Activated CD8-positive, alpha-beta memory T cell treated with anti-CD3 and anti-CD28 coated beads for 24 hours (primary cell): ENCODE measurements around the gene SLC22A15.
A peak's percentile ranks its signal among the peaks of the same experiment; 100 is the strongest.
"Not testable (repeated sequence)": the region's sequence is repeated elsewhere in the genome, so short reads cannot be mapped to it uniquely, and the experiment has no call there.

Experiments
- DNase-seq: peaks from one replicate; pipeline ENCODE4 v3.0.0-alpha.2; 2020

Gene SLC22A15

GRCh38 chr1:115976062-115976920, at the start of gene SLC22A15:
SLC22A15 (plus strand) TSS chr1:115976513; CDS start chr1:115976628, 115 bp downstream.
- DNase-seq, result peak; percentile 75

DNA sequence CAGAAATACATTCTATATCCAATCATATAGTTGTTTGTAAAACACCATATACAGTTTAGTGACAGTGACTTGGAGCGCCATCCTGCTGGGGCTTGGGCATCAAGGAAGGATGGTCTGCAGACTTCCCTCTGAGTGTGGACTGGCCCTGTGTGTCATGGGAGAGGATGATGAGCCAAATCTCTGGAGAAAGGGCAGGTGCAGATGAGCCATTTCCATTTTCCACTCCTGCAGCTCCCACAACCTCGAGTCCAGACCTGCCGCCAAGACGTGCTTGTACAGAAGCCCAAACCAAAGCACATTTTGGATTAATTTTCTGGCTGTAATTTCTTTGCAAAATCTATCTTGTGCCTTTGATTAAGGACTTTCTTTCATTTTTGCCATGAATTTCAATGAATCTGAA, 48.3 kb upstream of the SLC22A15 start:
- DNase-seq, result no peak

- DNase-seq, result no peak
Observed at GRCh38 chr1:115929881-115930280, 46.4 kb upstream of the SLC22A15 start.

DNA sequence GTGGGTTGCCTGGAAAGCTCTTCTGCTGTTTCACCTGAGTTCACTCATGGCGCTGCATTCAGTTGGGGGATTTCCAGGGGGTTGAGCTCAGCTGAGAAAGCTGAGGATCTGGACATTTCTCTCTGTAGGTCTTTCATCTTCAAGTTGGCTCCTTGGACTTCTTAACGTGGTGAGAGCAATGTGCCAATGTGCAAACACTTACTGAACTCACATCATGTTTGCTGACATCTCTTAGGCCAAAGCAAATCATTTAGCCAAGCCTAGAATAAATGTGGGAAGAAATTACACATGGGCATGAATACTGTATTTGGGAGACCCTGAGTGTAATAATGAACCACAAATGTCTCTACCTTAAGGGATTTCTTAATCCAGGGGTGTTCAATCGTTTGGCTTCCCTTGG, 42.7 kb upstream of the SLC22A15 start:
- DNase-seq, result no peak

DNA sequence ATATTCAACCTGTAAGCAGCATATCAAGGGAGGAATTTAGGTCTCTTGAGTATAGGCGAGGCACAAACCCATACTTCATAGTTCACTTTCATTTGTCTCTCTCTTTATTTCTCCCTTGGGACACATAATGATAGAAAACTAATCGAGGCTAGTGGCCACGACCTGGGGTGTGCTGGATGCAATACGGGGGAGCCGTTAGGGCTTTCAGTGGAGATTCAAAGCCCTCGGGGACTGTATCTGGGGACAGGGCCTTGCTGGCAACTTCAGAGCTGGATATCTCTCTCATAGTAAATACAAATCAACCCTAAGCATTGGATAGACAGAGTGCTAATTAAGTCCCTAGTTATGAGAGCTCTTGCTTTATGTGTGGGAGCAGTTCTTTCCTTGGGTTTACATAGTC, 36.9 kb upstream of the SLC22A15 start:
- no peak for DNase-seq

DNA sequence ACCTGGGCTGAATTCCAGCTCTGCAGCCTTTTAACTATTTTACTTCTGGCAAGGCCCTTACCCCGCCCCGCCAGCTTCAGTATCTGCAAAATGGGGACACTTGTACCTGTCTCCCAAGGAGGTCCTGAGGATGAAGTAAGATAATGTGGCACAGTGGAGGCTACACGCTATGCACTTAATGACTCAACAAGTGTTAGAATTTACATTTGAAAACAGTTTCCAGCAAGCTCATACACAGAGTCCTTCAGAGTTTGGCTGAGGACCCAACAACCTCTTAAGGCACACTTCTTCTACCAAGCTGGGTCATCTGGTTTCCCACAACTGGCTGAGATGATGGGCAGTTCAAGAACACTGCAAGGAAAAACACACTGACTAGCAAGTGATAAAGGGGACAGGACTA, 30.2 kb upstream of the SLC22A15 start:
- no peak for DNase-seq

DNA sequence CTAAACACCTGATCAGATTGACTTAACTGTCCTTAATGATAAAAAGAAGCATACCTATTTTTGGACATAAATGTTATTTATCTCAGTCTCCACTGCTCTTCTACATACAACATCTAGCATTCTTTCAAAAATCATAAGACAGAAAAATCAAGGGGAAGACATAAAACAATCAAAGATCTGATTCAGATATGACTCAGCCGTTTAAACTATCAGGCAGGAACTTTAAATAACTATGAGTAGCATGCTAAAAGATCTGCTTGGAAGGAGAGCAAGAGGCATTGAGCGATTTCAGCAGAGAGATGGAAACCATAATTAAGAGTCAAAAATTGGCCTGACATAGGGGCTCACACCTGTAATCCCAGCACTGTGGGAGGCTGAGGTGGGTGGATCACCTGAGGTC, 27.2 kb upstream of the SLC22A15 start:
- no peak for DNase-seq

GRCh38 chr1:115951560-115951959, 24.8 kb upstream of the SLC22A15 start:
- DNase-seq, result no peak

DNA sequence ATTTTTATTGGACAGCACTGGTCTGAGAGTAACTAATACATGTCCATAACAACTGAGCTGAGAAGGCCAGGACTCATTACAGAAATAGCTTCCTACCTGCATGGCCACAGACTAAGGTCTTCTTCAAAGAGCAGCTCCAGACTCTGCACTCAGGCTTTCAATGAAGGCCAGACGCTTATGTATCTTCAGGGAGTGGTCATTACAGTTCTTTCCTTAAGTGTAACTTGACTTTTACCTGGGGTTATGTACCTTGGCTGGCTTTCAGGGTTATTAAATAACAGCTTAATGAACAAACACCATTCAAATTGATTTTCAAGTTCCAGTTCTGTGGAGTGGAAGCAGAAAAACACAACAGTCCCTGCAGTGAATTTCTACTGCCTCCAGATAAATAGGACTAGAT, 23.8 kb upstream of the SLC22A15 start:
- no peak for DNase-seq

DNA sequence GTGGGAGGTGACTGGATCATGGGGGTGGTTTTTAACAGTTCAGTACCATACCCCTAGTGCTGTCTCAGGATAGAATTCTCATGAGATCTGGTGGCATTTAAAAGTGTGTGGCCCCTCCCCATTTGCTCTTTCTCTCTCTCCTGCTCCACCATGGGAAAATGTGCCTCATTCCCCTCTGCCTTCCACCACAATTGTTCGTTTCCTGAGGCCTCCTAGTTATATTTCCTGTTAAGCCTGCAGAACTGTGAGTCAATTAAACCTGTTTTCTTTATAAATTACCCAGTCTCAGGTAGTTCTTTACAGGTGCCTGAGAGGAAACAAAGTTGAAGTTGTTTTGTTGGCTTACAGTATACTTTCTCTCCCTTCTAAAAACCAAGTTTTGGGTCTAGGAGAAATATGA, 23.1 kb upstream of the SLC22A15 start:
- DNase-seq, result no peak

DNA sequence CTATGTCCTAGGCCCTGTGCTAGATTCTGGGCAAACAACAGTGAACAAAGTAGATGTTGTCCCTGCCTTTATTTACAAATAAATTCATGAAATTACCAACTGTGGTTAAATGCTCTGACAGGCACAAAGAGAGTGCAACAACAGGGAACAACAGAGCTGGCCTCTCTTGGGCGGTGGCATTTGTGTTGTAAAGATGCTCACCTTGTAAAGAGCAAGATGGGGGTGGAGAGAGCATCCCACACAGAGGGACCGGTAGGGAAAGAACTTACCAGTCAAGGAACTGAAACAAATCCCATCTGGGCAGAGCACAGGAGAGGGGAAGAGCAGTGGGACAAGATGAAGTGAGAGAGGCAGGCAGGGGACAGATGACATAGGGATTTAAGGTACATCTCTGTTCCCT, 21.6 kb upstream of the SLC22A15 start:
- no peak for DNase-seq

GRCh38 chr1:115955228-115955627, 21.1 kb upstream of the SLC22A15 start:
- DNase-seq, result no peak

DNA sequence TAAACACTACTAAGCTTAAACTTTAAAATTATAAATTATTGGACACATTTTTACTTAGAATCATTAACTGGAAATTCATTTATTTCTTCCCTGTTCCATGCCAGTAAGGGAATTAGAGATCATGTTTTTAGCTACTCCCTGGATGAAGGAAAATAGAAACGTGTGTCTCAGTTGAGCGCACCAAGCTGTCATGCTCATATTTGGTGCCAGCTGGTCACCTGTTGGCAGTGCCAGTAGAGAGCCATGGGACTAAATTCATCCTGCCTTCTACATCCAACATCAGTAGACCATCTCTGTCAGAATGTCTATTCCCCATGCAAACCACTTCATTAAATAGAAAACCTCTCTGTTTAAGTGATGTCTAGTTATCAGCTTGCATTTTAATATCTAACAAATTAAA, 17.4 kb upstream of the SLC22A15 start:
- no peak for DNase-seq

DNA sequence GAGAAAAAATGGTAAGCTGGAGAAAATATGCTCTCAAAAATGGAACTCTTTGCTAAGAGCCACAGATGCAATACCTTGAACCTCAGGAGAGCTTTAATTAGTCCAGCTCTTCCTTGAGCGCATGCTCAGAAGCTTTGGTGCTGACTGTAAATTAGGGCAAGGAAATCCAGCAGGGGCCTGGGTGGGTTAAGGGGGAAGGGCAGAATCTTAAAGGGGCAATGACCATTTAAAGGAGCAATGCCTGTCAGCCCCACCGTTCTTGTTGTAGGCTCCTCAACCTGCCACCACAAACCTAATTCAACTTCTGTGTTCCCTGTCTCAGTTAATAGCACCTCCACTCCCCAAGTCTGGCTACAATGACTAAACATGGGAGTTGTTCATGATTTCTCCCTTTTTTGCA, 6.8 kb upstream of the SLC22A15 start:
- DNase-seq, result no peak

DNA sequence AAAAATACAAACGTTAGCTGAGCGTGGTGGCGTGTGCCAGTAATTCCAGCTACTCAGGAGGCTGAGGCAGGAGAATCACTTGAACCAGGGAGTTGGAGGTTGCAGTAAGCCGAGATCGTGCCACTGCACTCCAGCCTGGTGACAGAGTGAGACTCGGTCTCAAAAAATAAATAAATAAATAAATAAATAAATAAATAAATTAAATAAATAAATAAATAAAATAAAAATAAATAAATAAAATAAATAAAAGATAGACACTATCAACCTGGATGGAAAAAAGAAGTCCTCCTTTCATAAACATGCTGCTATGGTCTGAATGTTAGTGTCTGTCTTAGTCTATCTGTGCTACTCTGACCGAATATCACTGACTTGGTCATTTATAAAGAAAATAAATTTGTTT, 4.5 kb upstream of the SLC22A15 start:
- not testable (repeated sequence) for DNase-seq

DNA sequence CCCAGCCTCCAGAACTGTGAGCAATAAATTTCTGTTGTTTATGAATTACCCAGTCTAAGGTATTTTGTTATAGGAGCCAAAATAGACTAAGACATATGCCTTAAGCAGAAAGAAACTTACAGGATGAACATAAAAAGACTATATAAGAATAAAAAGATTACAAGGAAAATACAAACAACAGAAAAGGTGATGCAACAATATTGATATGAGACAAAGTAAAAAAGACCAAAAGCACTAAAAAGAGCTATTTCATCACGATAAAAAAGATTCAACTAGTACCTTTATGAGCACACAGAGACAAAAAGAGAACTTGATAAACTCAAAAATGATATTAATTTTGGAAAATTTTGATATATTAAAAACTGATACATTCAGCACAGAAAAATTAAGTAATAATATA, 3.2 kb upstream of the SLC22A15 start:
- DNase-seq, result no peak

GRCh38 chr1:115975569-115976061, 698 bp upstream of the SLC22A15 start:
- no peak for DNase-seq

DNA sequence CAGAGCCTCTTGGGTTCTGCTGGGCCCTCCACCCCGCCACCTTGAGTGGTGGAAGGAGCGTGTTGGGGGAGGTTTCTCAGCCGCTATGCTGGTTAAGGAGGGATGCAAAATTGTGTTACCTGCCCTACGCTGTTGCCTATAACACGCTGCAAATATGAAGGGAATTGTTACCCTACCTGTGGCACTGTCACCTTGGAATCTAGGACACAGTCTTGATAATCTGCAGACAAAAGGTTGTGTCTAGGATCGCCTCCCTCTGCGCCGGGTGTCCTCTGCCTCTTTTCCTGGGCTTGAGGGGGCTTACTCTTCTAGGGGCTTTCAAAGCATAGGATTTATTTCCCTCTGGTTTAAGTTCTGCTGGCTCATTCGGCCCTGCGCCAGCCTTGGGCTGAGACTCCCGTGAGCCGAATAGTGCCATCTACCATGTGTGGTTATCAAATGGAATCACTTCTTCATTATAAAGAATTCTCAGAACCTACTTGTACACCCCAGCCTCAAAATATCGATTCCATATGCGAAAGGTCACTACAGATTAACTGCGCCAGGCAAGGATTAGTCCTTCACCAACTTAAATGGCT, 697 bp downstream of the SLC22A15 start:
- no peak for DNase-seq

DNA sequence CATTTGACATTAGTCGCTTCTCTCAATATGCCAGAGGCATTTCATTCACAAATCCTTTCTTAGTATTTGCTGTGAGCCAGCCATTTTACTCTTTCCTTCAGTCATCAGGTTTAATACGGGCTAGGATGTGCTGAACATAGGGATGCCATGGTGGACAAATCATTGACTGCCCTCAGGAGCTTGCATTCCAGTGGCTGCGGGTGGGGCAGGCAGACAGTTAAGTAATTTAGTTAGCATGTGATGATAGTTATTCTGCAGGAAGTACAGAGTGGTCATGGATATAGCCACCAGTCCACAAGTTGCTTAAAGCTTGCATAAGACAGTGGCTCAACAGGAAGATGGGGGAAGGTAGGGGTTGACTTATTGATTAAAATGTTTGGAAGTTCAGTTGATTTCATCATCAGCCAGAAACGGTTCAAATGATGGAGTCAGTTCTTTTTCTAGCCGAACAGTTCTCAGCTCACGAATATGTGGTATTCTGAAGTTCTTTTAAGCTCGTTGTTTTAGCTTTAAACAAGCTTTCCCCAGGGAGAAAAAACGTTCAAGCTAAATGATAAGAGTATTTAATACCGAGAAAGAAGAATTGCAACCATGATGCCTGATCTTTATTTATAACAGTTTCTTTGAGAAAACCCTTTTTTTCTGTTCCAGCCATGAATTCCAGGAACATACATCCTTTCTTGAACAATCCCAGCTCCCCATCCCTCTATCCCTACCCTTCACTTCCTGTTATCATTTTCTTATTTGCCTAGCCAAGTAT, 1.4 kb downstream of the SLC22A15 start:
- no peak for DNase-seq

GRCh38 chr1:115978292-115978941, 2.1 kb downstream of the SLC22A15 start:
- DNase-seq, result no peak

- DNase-seq, result no peak
Observed at GRCh38 chr1:115980156-115980555, 3.8 kb downstream of the SLC22A15 start.

GRCh38 chr1:115980998-115981993, 5.0 kb downstream of the SLC22A15 start:
- no peak for DNase-seq
